Keratinocyte (primary cell): ENCODE results near the gene RAD23B.

Source experiments
- CTCF ChIP-seq, 3 experiments: IDR thresholded peaks in 1 of 3; conservative IDR thresholded peaks in 1 of 3; optimal IDR thresholded peaks in 1 of 3; 2 replicates in 2 of 3; 3 replicates in 1 of 3; pipeline versions ENCODE3 to v1.5.1; 2011; ENCODE audit warnings: low read length in 3 of 3, mild to moderate bottlenecking in 3 of 3, moderate library complexity in 2 of 3, control low read depth in 1 of 3, inconsistent platforms in 1 of 3; ENCODE audit not compliant: insufficient read depth in 2 of 3; ENCODE audit errors: extremely low read depth in 1 of 3
- EZH2 ChIP-seq: IDR thresholded peaks from one replicate; pipeline ENCODE4 v1.6.1; 2012; ENCODE audit warnings: inconsistent platforms, mild to moderate bottlenecking, low read length, moderate library complexity

GRCh38 chr9:107261106-107261505 is 22.0 kb upstream of the RAD23B start:
- TF ChIP-seq CTCF (optimal IDR thresholded peaks at IDR 0.05 in 1 of 3, IDR thresholded peaks at IDR 0.05 in 1 of 3, conservative IDR thresholded peaks at IDR 0.05 in 1 of 3; ENCODE audit: extremely low read depth in 1 of 3, insufficient read depth in 2 of 3, low read length in 3 of 3) (no peak), EZH2 (no peak)
